AG09309 (cell line): Measurements from ENCODE around the gene GTF2F2.

Experiments used
- DNase-seq: peaks from one replicate; pipeline ENCODE4 v3.0.0-alpha.2; 2010; ENCODE audit warnings: low read depth
- H3K4me3 ChIP-seq: 2 replicates; pipeline ENCODE4 v1.5.1; 2011; ENCODE audit warnings: mild to moderate bottlenecking, low read depth, low read length, moderate library complexity; ENCODE audit not compliant: control insufficient read depth
- TF ChIP-seq, protein P1 (sequence below): IDR thresholded peaks from 2 replicates; pipeline ENCODE4 v1.5.1; 2011; ENCODE audit warnings: mild to moderate bottlenecking, low read depth, low read length, inconsistent platforms; ENCODE audit not compliant: insufficient read depth, control insufficient read depth; ENCODE audit errors: missing control alignments

Gene GTF2F2

DNA sequence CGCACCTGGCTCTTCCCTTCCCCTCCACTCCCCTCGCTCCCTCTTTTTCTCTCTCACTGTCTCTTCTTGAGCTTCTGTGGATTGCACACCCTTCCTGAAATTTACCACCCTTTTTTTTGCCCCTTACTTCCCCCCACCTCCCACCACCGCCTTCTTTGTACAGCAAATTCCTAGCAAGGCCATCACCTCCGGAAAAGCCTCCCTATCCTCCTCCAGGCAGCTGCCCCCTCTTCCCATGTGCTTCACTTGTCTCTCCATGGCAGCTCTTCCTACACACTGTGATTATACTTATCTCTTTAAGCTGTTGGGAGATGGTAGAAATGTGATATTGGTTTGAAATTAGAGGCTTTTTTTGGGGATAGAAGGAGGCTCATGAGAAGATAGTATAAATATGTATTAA, 108.9 kb downstream of the GTF2F2 start:
- DNase-seq, result no peak
- TF ChIP-seq, protein P1, sequence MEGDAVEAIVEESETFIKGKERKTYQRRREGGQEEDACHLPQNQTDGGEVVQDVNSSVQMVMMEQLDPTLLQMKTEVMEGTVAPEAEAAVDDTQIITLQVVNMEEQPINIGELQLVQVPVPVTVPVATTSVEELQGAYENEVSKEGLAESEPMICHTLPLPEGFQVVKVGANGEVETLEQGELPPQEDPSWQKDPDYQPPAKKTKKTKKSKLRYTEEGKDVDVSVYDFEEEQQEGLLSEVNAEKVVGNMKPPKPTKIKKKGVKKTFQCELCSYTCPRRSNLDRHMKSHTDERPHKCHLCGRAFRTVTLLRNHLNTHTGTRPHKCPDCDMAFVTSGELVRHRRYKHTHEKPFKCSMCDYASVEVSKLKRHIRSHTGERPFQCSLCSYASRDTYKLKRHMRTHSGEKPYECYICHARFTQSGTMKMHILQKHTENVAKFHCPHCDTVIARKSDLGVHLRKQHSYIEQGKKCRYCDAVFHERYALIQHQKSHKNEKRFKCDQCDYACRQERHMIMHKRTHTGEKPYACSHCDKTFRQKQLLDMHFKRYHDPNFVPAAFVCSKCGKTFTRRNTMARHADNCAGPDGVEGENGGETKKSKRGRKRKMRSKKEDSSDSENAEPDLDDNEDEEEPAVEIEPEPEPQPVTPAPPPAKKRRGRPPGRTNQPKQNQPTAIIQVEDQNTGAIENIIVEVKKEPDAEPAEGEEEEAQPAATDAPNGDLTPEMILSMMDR, result no peak
- H3K4me3 ChIP-seq, result no peak overlapping the region

DNA sequence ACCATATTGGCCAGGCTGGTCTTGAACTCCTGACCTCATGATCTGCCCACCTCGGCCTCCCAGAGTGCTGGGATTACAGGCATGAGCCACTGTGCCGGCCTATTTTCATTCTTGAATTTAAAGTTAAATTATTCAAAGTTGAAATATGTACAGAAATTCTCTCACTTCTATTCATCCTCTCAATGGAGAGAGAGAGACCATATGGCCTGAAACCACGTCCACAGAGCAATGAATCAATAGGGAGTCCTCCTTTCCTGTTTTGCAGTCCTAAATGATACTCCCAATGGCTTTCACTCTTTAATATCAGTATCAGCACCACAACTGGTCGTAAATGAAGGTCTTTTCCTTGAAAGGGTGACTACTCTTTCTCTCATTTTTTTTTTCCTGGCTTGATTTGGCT, 111.0 kb downstream of the GTF2F2 start:
- TF ChIP-seq, protein P1, result no peak

GRCh38 chr13:45231722-45232121, 111.4 kb downstream of the GTF2F2 start:
- no peak overlapping the region for H3K4me3 ChIP-seq
- no peak for DNase-seq
- TF ChIP-seq, protein P1, result no peak

More for the DNA sequence above, 111.0 kb downstream of the GTF2F2 start:
- no peak for DNase-seq
- no peak overlapping the region for H3K4me3 ChIP-seq

GRCh38 chr13:45232591-45232990, 112.3 kb downstream of the GTF2F2 start:
- H3K4me3 ChIP-seq, result no peak overlapping the region
- TF ChIP-seq, protein P1, result no peak
- DNase-seq, result no peak

GRCh38 chr13:45238945-45239795, 118.9 kb downstream of the GTF2F2 start:
- H3K4me3 ChIP-seq, result no peak overlapping the region
- TF ChIP-seq, protein P1, result no peak
- DNase-seq, result no peak

- TF ChIP-seq, protein P1, result no peak
- no peak overlapping the region for H3K4me3 ChIP-seq
- no peak for DNase-seq
These were observed 119.8 kb downstream of the GTF2F2 start for GRCh38 chr13:45240143-45240542.

DNA sequence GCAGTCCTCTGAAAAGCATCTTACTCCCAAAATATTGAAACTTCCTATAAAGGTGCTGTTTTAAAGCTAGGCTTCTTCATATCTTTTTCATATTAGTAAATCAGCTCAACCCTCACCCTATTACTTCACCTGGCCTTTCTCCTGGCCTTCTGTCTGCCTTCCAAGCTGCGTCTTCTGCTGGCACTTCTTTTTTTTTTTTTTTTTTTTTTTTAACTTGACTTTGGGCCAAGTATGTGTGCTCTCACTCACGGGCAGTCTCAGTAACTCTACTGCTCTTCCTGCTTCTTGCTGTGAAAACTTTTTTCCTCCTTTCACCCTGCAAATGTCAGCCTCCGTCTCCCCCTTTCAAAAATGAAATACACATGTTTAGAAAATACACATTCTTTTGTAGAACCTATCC, 121.8 kb downstream of the GTF2F2 start:
- TF ChIP-seq, protein P1, result no peak
- H3K4me3 ChIP-seq, result no peak overlapping the region
- no peak for DNase-seq
